ENCODE results near the gene ZNF598. TPM values are rescaled to one million over a fixed set of nuclear protein-coding genes. Genes with fewer than 3 reads are reported as not detected.

ZNF598 gene
- total RNA-seq, 6 experiments from 2014 or later: 37.1 to 48.1 (median 40.7) TPM

- DNase-seq: no peak
- TF ChIP-seq CTCF (IDR thresholded peaks at IDR 0.05): no peak
- Mint-ChIP-seq H3K4me1 (ENCODE audit: low read depth) (no peaks in the 10 kb centered on the region), H3K27ac (no peak overlapping the region), H3K9me3 (no peaks in the 10 kb centered on the region), H3K4me3 (no peak overlapping the region), H3K36me3 (ENCODE audit: low read depth) (no peaks in the 10 kb centered on the region), H3K27me3 (ENCODE audit: insufficient read depth) (peaks cover 10% of the 10 kb centered on the region)
Measured at GRCh38 chr16:1950559-1950958, 59.1 kb downstream of the ZNF598 start.

GRCh38 chr16:1950047-1950446 lies 59.6 kb downstream of the ZNF598 start:
- H3K4me1 Mint-ChIP-seq (ENCODE audit: low read depth): no peaks in the 10 kb centered on the region
- DNase-seq: no peak
- H3K27me3 Mint-ChIP-seq (ENCODE audit: insufficient read depth): peaks cover 9% of the 10 kb centered on the region
- H3K36me3 Mint-ChIP-seq (ENCODE audit: low read depth): no peaks in the 10 kb centered on the region
- H3K27ac Mint-ChIP-seq: no peak overlapping the region
- no peaks in the 10 kb centered on the region for H3K9me3 Mint-ChIP-seq
- no peak for TF ChIP-seq CTCF (IDR thresholded peaks at IDR 0.05)
- H3K4me3 Mint-ChIP-seq: no peak overlapping the region

DNA sequence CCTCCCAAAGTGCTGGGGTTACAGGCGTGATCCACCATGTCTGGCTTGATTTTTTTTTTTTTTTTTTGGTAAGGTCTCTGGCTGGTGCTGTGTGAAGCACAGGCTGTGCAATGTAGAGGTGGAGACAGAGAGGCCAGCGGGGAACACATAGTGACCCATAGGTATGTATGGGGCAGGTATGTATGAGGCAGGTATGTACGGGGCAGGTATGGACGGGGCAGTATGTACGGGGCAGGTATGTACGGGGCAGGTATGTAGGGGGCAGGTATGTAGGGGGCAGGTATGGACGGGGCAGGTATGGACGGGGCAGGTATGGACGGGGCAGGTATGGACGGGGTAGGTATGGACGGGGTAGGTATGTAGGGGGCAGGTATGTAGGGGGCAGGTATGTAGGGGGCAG lies 60.1 kb downstream of the ZNF598 start:
- Mint-ChIP-seq H3K27ac (no peak overlapping the region), H3K4me1 (ENCODE audit: low read depth) (no peaks in the 10 kb centered on the region), H3K36me3 (ENCODE audit: low read depth) (no peaks in the 10 kb centered on the region), H3K9me3 (no peaks in the 10 kb centered on the region), H3K27me3 (ENCODE audit: insufficient read depth) (peaks cover 7% of the 10 kb centered on the region), H3K4me3 (no peak overlapping the region)
- TF ChIP-seq CTCF (IDR thresholded peaks at IDR 0.05): no peak
- DNase-seq: no peak

Other genes with a start within 250 kb of the ZNF598 start
- gene NME3, start 238.3 kb downstream of the ZNF598 start, total RNA-seq (2021; fragmentation: NEBNext Ultra II Directional; extraction: Animal tissue kit (Norgen Biotek cat#: 25700)): 10 to 100 TPM; 28.2 to 61.0 (median 31.3) TPM
- gene EME2, start 237.0 kb downstream of the ZNF598 start, total RNA-seq (2021; fragmentation: NEBNext Ultra II Directional; extraction: Animal tissue kit (Norgen Biotek cat#: 25700)): 10 to 100 TPM; 11.4 to 16.1 (median 12.3) TPM
- 100 to 1,000 TPM; 122 to 161 (median 132) TPM for gene MRPS34, start 236.7 kb downstream of the ZNF598 start, total RNA-seq (2021; fragmentation: NEBNext Ultra II Directional; extraction: Animal tissue kit (Norgen Biotek cat#: 25700))
- gene SPSB3, start 227.2 kb downstream of the ZNF598 start, total RNA-seq (2021; fragmentation: NEBNext Ultra II Directional; extraction: Animal tissue kit (Norgen Biotek cat#: 25700)): 10 to 100 TPM; 12.3 to 15.8 (median 13.9) TPM
- gene NUBP2, start 226.9 kb downstream of the ZNF598 start, total RNA-seq (2021; fragmentation: NEBNext Ultra II Directional; extraction: Animal tissue kit (Norgen Biotek cat#: 25700)): 10 to 100 TPM; 41.5 to 53.8 (median 43.5) TPM
- gene IGFALS, start 216.1 kb downstream of the ZNF598 start, total RNA-seq (2021; fragmentation: NEBNext Ultra II Directional; extraction: Animal tissue kit (Norgen Biotek cat#: 25700)): not detected
- gene HAGH, start 183.0 kb downstream of the ZNF598 start, total RNA-seq (2021; fragmentation: NEBNext Ultra II Directional; extraction: Animal tissue kit (Norgen Biotek cat#: 25700)): 10 to 100 TPM; 34.2 to 55.3 (median 38.7) TPM
- 10 to 100 TPM; 29.4 to 40.7 (median 31.2) TPM for gene FAHD1, start 182.6 kb downstream of the ZNF598 start, total RNA-seq (2021; fragmentation: NEBNext Ultra II Directional; extraction: Animal tissue kit (Norgen Biotek cat#: 25700))
- not detected for gene MEIOB, start 137.7 kb downstream of the ZNF598 start, total RNA-seq (2021; fragmentation: NEBNext Ultra II Directional; extraction: Animal tissue kit (Norgen Biotek cat#: 25700))
- not detected for gene HS3ST6, start 91.4 kb downstream of the ZNF598 start, total RNA-seq (2021; fragmentation: NEBNext Ultra II Directional; extraction: Animal tissue kit (Norgen Biotek cat#: 25700))
- gene MSRB1, start 66.6 kb downstream of the ZNF598 start, total RNA-seq (2021; fragmentation: NEBNext Ultra II Directional; extraction: Animal tissue kit (Norgen Biotek cat#: 25700)): 10 to 100 TPM; 21.0 to 27.4 (median 22.7) TPM
- gene RPL3L, start 55.1 kb downstream of the ZNF598 start, total RNA-seq (2021; fragmentation: NEBNext Ultra II Directional; extraction: Animal tissue kit (Norgen Biotek cat#: 25700)): not detected
- 100 to 1,000 TPM; 146 to 190 (median 173) TPM for gene NDUFB10, start 50.3 kb downstream of the ZNF598 start, total RNA-seq (2021; fragmentation: NEBNext Ultra II Directional; extraction: Animal tissue kit (Norgen Biotek cat#: 25700))
- 1,000 to 10,000 TPM; 2,281 to 2,831 (median 2,477) TPM for gene RPS2, start 45.0 kb downstream of the ZNF598 start, total RNA-seq (2021; fragmentation: NEBNext Ultra II Directional; extraction: Animal tissue kit (Norgen Biotek cat#: 25700))
- gene RNF151, start 43.0 kb downstream of the ZNF598 start, total RNA-seq (2021; fragmentation: NEBNext Ultra II Directional; extraction: Animal tissue kit (Norgen Biotek cat#: 25700)): not detected
- gene TBL3, start 37.8 kb downstream of the ZNF598 start, total RNA-seq (2021; fragmentation: NEBNext Ultra II Directional; extraction: Animal tissue kit (Norgen Biotek cat#: 25700)): 10 to 100 TPM; 42.4 to 47.3 (median 44.1) TPM
- gene NOXO1, start 28.4 kb downstream of the ZNF598 start, total RNA-seq (2021; fragmentation: NEBNext Ultra II Directional; extraction: Animal tissue kit (Norgen Biotek cat#: 25700)): under 1 TPM in 3 of 6 experiments, not detected in 3; 0.28 to 0.46 (median 0.45) TPM
- gene GFER, start 25.6 kb downstream of the ZNF598 start, total RNA-seq (2021; fragmentation: NEBNext Ultra II Directional; extraction: Animal tissue kit (Norgen Biotek cat#: 25700)): 10 to 100 TPM; 28.8 to 45.5 (median 40.2) TPM
- gene SYNGR3, start 19.9 kb downstream of the ZNF598 start, total RNA-seq (2021; fragmentation: NEBNext Ultra II Directional; extraction: Animal tissue kit (Norgen Biotek cat#: 25700)): 1 to 10 TPM in 5 of 6 experiments, under 1 TPM in 1; 0.96 to 1.4 (median 1.2) TPM
- gene NPW, start 10.0 kb upstream of the ZNF598 start, total RNA-seq (2021; fragmentation: NEBNext Ultra II Directional; extraction: Animal tissue kit (Norgen Biotek cat#: 25700)): 1 to 10 TPM in 4 of 6 experiments, under 1 TPM in 2; 0.57 to 2.1 (median 1.4) TPM
- gene NHERF2, start 17.1 kb upstream of the ZNF598 start, total RNA-seq (2021; fragmentation: NEBNext Ultra II Directional; extraction: Animal tissue kit (Norgen Biotek cat#: 25700)): 100 to 1,000 TPM; 140 to 177 (median 152) TPM
- gene NTHL1, start 38.0 kb upstream of the ZNF598 start, total RNA-seq (2021; fragmentation: NEBNext Ultra II Directional; extraction: Animal tissue kit (Norgen Biotek cat#: 25700)): 10 to 100 TPM; 23.7 to 31.5 (median 26.4) TPM
- gene TSC2, start 38.2 kb upstream of the ZNF598 start, total RNA-seq (2021; fragmentation: NEBNext Ultra II Directional; extraction: Animal tissue kit (Norgen Biotek cat#: 25700)): 10 to 100 TPM; 72.0 to 88.3 (median 83.2) TPM
- 100 to 1,000 TPM in 1 of 6 experiments, 10 to 100 TPM in 5; 77.9 to 118 (median 82.5) TPM for gene PKD1, start 126.1 kb upstream of the ZNF598 start, total RNA-seq (2021; fragmentation: NEBNext Ultra II Directional; extraction: Animal tissue kit (Norgen Biotek cat#: 25700))
- gene RAB26, start 138.8 kb upstream of the ZNF598 start, total RNA-seq (2021; fragmentation: NEBNext Ultra II Directional; extraction: Animal tissue kit (Norgen Biotek cat#: 25700)): 1 to 10 TPM in 1 of 6 experiments, under 1 TPM in 5; 0.31 to 1.2 (median 0.65) TPM
- 10 to 100 TPM; 81.4 to 88.3 (median 85.3) TPM for gene TRAF7, start 146.0 kb upstream of the ZNF598 start, total RNA-seq (2021; fragmentation: NEBNext Ultra II Directional; extraction: Animal tissue kit (Norgen Biotek cat#: 25700))
- under 1 TPM; 0.06 to 0.56 (median 0.11) TPM for gene CASKIN1, start 186.8 kb upstream of the ZNF598 start, total RNA-seq (2021; fragmentation: NEBNext Ultra II Directional; extraction: Animal tissue kit (Norgen Biotek cat#: 25700))
- gene MLST8, start 195.6 kb upstream of the ZNF598 start, total RNA-seq (2021; fragmentation: NEBNext Ultra II Directional; extraction: Animal tissue kit (Norgen Biotek cat#: 25700)): 10 to 100 TPM; 32.7 to 39.4 (median 37.5) TPM
- 1 to 10 TPM; 1.1 to 2.6 (median 1.8) TPM for gene BRICD5, start 201.0 kb upstream of the ZNF598 start, total RNA-seq (2021; fragmentation: NEBNext Ultra II Directional; extraction: Animal tissue kit (Norgen Biotek cat#: 25700))
- gene PGP, start 205.0 kb upstream of the ZNF598 start, total RNA-seq (2021; fragmentation: NEBNext Ultra II Directional; extraction: Animal tissue kit (Norgen Biotek cat#: 25700)): 10 to 100 TPM; 12.8 to 17.8 (median 15.1) TPM
- 10 to 100 TPM; 15.8 to 19.8 (median 16.7) TPM for gene E4F1, start 213.8 kb upstream of the ZNF598 start, total RNA-seq (2021; fragmentation: NEBNext Ultra II Directional; extraction: Animal tissue kit (Norgen Biotek cat#: 25700))
- 1 to 10 TPM in 4 of 6 experiments, under 1 TPM in 2; 0.82 to 1.5 (median 1.1) TPM for gene DNASE1L2, start 226.6 kb upstream of the ZNF598 start, total RNA-seq (2021; fragmentation: NEBNext Ultra II Directional; extraction: Animal tissue kit (Norgen Biotek cat#: 25700))
- 10 to 100 TPM; 30.3 to 47.8 (median 35.4) TPM for gene ECI1, start 241.8 kb upstream of the ZNF598 start, total RNA-seq (2021; fragmentation: NEBNext Ultra II Directional; extraction: Animal tissue kit (Norgen Biotek cat#: 25700))